AG04450 (cell line): Measurements from ENCODE around the gene TMEM144. TPM values are rescaled to one million over a fixed set of nuclear protein-coding genes. Genes with fewer than 3 reads are reported as not detected.
A peak's percentile ranks its signal among the peaks of the same experiment; 100 is the strongest.

Experiments used
- CTCF ChIA-PET: fragments of 300-600, 350-600 bp; formaldehyde crosslinking; extraction: SDS; loops from one replicate; lab custom pipeline; 2022; ENCODE audit warnings: antibody characterized with exemption, inconsistent platforms; lab: Charles Lee
- POLR2A ChIA-PET: fragments of 350-600 bp; formaldehyde crosslinking; extraction: SDS; loops from one replicate; lab custom pipeline; 2021; ENCODE audit warnings: antibody characterized with exemption, inconsistent platforms; lab: Yijun Ruan, JAX
- DNase-seq: peaks from one replicate; pipeline ENCODE4 v3.0.0-alpha.2; 2011; ENCODE audit warnings: low read depth, low spot score
- H3K27ac ChIP-seq: one replicate; pipeline ENCODE4 v1.5.1; 2012; ENCODE audit warnings: low read depth, low read length, control low read depth
- H3K27me3 ChIP-seq: one replicate; pipeline ENCODE4 v1.6.0; 2012; ENCODE audit warnings: low read length; ENCODE audit not compliant: control insufficient read depth, insufficient read depth
- H3K4me3 ChIP-seq: 2 replicates; pipeline ENCODE4 v1.5.1; 2011; ENCODE audit warnings: mild to moderate bottlenecking, low read depth, low read length, control low read depth
- H3K9me3 ChIP-seq: 2 replicates; pipeline ENCODE4 v1.5.1; 2012; ENCODE audit warnings: low read length; ENCODE audit not compliant: control insufficient read depth, insufficient read depth
- CTCF ChIP-seq: IDR thresholded peaks from 2 replicates; pipeline ENCODE4 v1.5.1; 2011; ENCODE audit warnings: low read depth, low read length, control low read depth, inconsistent platforms
- polyA plus RNA-seq: library from polyadenylated mRNA; depleted of rRNA; stranded (reverse); fragments of >200 nt; gene quantifications from 2 replicates; pipeline ENCODE4 v1.2.3, GENCODE V29; 2011

Gene TMEM144
- polyA plus RNA-seq, 1 experiment = 0.82 TPM

GRCh38 chr4:158170691-158171561 is 39.4 kb upstream of the TMEM144 start:
- DNase-seq = no peak
- ChIA-PET CTCF (interaction anchor here (0.6 to 3.1 kb wide), 15 partner anchors 8 to 235 kb away, joined by 3 to 38 read pairs (median 9); no protein-coding TSS in a partner anchor), POLR2A (interaction anchor here (2.3 kb wide), 1 partner anchor 50 kb away, joined by 10 read pairs; no protein-coding TSS in a partner anchor)
- peak; percentile 49 for TF ChIP-seq CTCF
- peak overlapping the region; percentile 53 for H3K4me3 ChIP-seq
- peaks cover 10% of the 10 kb centered on the region for H3K9me3 ChIP-seq
- H3K27me3 ChIP-seq = no peaks in the 10 kb centered on the region
- no peak overlapping the region for H3K27ac ChIP-seq

- Histone ChIP-seq H3K27me3 (no peaks in the 10 kb centered on the region), H3K27ac (no peak within 1 kb of the TSS), H3K4me3 (peak within 1 kb of the TSS; percentile 53), H3K9me3 (peaks cover 10% of the 10 kb centered on the region)
- POLR2A ChIA-PET = interaction anchor here (0.9 to 2.3 kb wide), 2 partner anchors 52 to 152 kb away, joined by 3 to 10 read pairs; no protein-coding TSS in a partner anchor
- peak; percentile 81 for TF ChIP-seq CTCF
- DNase-seq = peak; percentile 26
- CTCF ChIA-PET = interaction anchor here (0.7 to 3.1 kb wide), 46 partner anchors 8 to 1697 kb away, joined by 3 to 38 read pairs (median 4); no protein-coding TSS in a partner anchor
Observed at GRCh38 chr4:158172261-158173258, 37.7 kb upstream of the TMEM144 start, which contains the start of gene GASK1B. Gene GASK1B (minus strand): TSS chr4:158173025. CDS start chr4:158171375, 1,650 bp downstream.

GRCh38 chr4:158176108-158176507 is 34.2 kb upstream of the TMEM144 start:
- CTCF ChIA-PET = interaction anchor here (1.0 kb wide), 2 partner anchors 17 to 185 kb away, joined by 3 to 6 read pairs; no protein-coding TSS in a partner anchor
- DNase-seq = no peak
- no peak for TF ChIP-seq CTCF
- H3K9me3 ChIP-seq = peaks cover 1% of the 10 kb centered on the region
- no peak overlapping the region for H3K27ac ChIP-seq
- no peak overlapping the region for H3K4me3 ChIP-seq
- no peaks in the 10 kb centered on the region for H3K27me3 ChIP-seq
- POLR2A ChIA-PET = no interaction called here

- TF ChIP-seq CTCF = no peak
- H3K27me3 ChIP-seq = no peaks in the 10 kb centered on the region
- ChIA-PET POLR2A (no interaction called here), CTCF (no interaction called here)
- no peak overlapping the region for H3K27ac ChIP-seq
- no peak overlapping the region for H3K4me3 ChIP-seq
- H3K9me3 ChIP-seq = no peaks in the 10 kb centered on the region
- DNase-seq = no peak
Observed at GRCh38 chr4:158176776-158177175, 33.5 kb upstream of the TMEM144 start.
